EL (cell line): ENCODE data around the gene EIF3B.
"Not testable (repeated sequence)": the region's sequence is repeated elsewhere in the genome, so short reads cannot be mapped to it uniquely, and the experiment has no call there.

Source experiments
- DNase-seq: peaks from one replicate; pipeline ENCODE4 v3.0.0-alpha.2; 2016

EIF3B gene

DNA sequence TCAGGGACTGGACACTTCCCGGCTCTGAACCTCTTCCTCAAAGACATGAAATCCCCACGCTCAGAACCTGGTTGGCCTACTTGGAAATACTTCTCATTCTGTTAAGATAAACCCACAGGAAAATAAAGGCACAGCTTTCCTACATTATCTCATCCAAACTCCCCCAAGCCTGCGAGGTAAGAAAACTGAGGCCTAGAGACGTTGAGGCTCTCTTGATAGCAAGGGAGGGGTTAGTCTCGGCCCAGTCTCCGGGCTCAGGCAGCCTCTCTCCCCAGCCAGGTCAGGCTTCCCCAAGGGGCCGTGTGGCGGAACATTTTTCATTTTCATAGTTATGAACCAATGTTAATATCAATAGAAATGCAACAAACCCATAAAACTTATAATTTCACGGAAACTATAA lies 4.6 kb upstream of the EIF3B start:
- no peak for DNase-seq

DNA sequence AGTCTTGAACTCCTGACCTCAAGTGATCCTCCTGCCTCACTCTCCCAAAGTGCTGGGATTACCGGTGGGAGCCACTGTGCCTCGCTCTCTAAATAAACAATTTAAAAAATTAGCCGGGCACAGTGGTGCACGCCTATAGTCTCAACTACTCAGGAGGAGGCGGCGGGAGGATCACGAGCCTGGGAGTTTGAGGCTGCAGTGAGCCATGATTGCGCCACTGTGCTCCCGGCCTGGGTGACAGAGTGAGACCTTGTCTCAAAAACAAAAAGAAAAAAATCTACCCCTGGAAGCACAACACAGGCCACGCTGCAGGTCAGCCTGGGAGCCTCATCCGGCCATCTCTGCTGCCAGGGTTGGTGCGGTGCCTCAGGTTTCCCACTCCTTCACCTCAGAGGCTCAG lies 3.8 kb upstream of the EIF3B start:
- DNase-seq: no peak

DNA sequence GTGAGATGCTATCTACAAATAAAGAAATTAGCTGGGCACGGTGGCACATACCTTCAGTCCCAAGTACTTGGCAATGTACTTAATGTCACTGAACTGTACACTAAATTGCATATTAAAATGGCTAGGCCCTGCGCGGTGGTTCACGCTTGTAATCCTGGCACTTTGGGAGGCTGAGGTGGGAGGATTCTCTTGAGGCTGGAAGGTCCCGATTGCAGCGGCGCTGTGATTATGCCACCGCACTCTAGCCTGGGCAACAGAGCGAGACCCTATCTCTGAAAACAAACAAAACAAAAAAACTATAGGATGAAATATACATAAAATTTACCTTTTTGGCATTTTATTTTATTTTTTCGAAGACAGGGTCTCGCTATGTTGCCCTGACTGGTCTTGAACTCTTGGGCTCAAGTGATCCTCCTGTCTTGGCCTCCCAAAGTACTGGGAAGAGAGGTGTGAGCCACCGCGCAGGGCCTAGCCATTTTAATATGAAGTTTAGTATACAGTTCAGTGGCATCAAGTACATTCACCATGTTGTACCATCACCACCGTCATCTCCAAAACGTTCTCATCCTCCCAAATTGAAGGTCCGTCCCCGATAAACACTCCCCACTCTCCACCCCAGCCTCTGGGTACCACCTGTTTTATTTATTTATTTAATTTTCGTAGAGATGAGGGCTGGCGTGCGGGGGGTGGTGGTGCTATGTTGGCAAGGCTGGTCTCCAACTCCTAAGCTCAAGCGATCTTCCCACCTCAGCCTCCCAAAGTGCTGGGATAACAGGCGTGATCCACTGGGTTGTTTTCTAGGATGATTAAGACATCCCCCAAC lies 1.3 kb upstream of the EIF3B start:
- no peak for DNase-seq

DNA sequence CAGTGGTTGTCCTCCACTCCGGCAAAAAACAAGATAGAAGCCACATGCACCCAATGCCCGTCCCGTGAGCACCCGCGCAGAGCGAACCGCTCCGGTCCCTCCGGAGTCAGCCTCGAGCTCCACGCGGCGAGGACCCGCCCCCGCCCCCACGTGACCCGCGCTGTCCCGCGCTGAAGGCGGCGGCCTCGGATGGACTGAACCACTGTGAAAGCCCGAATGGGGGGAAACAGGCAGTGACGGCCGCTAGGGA lies 766 bp upstream of the EIF3B start:
- DNase-seq: peak; percentile 87

DNA sequence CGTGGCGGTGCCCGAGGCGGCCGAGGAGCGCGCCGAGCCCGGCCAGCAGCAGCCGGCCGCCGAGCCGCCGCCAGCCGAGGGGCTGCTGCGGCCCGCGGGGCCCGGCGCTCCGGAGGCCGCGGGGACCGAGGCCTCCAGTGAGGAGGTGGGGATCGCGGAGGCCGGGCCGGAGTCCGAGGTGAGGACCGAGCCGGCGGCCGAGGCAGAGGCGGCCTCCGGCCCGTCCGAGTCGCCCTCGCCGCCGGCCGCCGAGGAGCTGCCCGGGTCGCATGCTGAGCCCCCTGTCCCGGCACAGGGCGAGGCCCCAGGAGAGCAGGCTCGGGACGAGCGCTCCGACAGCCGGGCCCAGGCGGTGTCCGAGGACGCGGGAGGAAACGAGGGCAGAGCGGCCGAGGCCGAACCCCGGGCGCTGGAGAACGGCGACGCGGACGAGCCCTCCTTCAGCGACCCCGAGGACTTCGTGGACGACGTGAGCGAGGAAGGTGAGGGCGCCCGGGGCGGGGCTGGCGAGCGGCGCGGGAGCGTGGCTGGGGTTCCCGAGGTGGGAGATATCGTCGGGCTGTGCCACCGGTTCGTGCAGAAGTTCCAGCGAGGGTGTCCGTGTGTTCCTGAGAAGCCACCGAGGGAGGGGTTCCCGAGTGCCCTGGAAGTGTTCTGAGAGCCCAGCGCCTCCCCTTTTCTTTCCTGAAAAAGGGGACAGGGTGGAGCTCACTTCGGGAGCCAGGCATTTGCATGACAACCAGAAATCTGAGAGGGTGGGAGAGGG lies 495 bp downstream of the EIF3B start:
- DNase-seq: peak; percentile 8

DNA sequence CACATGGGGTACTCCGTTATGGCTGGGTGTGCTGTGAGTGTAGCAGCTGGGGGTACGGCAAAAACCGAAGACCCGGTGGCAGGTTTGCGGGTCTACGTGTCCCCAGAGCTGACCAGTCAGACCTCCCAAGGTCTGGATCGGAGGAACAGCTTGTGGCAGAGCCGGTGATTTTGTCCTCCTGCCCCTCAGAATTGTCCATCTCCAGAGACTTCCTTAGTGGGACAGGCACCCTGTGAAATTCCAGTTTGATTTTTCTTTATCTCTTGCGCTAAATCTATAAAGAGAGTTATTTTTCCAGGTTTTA lies 1.0 kb downstream of the EIF3B start:
- peak; percentile 15 for DNase-seq

DNA sequence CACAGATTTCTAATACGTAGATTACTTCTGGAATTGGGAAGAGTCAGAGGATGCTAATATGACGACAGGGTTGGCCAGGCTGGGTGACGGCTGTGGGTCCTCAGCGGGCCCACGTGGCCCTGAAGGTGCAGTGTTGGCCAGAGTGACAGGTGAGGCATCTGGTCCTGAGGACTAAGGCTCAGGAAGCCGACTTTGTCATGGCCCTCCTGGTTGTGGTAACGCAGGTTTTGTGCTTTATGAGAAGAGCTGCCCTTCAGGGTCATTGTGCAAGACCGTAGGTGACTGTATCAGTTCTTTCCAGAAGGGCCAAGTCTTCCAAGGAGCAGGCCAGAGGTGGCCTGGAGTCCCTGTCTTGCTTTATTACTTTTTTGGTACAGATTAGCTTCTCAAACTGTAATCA lies 2.5 kb downstream of the EIF3B start:
- no peak for DNase-seq

DNA sequence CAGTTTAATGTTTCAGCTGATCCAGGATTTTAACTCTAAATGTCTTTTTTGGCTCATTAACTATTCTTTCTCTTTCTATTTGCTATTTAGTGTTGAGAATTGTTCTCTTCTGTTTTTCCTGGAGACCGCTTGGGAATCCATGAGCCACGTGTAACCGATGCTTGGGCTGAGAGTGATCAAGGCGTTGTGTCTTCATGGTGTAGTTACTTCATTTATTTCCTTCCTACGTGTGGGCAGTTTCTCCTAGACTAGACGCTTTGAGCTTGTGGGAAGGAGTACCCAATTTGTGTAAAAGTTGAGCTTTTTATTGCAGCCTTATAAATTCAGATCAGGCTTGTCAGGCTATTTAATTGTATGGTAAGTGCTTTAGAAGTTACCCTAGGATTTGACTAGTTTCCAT lies 2.9 kb downstream of the EIF3B start:
- DNase-seq: no peak

DNA sequence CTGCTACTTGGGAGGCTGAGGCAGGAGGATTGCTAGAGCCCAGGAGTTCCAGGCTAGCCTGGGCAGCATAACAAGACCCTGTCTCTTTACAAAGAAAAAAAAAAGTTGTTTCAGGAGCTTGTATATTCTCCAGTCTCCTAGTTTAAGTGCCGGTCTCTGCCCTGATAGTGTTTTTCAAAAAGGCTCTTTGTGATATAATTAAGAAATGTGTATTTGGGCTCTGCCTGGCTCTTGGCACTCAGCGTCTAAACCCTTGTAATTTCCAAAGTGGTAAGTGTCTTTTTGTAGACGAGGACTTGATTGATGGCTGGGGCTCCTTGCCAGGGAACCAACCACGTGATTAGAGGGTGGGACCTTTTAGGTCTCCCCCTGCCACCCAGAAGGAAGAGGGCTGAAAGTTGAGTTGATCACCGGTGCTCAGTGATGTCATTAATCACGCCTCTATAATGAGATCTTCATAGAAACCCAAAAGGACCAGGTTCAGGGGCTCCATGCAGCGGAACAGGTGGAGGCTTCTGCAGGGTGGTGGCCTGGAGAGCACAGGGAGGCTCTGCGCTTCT lies 4.4 kb downstream of the EIF3B start:
- no peak for DNase-seq

DNA sequence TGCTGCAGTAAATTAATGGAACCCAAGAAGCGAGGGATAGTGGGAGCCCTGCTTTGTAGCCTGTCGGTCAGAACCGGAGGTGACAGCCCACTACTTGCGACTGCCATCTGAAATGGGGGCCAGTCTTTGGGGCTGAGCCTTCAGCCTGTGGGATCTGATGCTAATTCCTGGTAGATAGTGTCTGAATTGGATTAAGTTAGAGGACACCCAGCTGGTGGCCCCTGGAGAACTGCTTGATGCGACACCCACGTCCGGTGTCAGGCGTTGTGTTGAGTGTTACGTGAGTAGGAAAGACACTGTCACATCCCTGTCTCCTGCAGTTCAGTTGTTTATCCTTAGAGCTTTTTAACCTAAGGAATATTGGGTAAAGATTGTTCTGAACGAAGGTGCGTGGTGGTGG lies 5.0 kb downstream of the EIF3B start:
- no peak for DNase-seq

DNA sequence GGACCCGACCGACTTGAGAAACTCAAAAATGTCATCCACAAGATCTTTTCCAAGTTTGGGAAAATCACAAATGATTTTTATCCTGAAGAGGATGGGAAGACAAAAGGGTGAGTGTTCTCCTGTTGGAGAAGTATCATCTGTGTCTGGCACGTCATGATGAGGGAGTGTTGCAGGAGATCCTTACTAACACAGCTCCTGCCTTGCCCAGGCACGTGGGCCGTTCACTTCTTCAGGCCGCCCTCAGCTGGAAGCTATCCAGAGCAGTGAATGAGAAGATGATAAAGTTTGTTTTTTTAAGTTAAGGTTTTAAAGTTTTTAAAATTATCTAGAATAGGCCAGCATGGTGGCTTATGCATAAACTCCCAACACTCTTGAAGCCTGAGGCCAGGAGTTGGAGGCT lies 6.2 kb downstream of the EIF3B start:
- no peak for DNase-seq

DNA sequence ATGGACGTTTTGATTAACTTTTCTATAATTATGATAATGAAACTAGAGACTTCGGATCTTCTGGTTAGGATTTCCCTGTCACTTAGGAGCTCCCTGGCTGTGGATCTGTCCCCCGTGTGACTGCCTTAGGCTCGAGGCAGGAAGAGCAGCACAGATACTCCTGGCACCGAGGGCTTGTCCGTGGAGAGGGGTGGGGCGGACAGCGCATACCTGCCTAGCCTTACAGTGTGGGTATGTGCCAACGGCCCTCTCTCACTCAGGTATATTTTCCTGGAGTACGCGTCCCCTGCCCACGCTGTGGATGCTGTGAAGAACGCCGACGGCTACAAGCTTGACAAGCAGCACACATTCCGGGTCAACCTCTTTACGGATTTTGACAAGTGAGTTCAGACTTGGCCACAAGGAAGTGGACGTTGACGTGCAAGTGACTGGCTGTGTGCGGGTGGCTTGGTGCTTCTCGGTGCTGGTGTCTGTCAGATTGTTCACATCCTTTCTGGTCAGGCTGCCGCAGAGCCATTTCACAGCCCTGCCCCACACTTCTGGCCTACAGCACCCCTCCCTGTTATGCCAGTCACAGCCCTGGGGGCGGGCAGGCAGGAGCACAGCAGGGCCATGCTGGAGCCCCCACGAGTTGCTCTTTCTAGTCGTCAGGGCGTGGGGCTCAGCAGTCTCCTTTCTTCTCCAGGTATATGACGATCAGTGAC lies 7.9 kb downstream of the EIF3B start:
- no peak for DNase-seq

DNA sequence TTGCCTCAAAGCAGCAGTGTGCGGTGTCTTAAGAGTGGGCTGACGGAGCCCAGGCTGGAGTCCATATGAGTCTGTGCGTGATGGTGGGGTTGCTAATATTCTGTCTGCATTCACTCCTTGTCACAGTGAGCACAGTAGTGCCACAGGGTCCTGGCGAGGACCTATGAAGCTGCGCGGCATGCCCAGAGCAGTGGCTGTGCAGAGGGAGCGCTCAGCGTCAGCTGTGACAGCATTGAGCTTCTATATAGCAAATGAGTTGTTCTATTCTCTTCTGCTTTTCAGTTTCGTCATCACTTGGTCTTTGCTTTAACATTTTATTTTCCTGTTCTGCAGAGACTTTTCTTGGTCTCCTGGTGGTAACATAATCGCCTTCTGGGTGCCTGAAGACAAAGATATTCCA lies 14.5 kb downstream of the EIF3B start:
- no peak for DNase-seq

DNA sequence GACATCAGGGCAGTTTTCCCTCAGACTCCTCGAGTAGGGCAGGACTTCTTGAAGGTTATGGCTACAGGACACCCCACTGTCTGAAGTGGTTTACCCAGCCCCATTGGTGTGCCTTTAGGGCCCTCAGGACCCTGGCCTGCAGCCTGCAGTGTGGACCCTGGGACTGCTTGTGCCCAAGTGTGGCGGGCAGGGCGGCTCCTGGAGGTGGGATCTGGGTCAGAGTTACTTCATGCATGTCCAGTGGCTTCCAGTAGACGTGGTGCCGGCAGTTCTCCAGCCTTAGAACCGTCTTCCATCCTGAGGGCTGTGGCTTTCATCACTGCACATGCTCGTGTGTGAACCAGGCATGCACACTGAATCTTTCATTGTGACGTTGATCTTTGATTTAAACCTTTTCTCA lies 16.7 kb downstream of the EIF3B start:
- DNase-seq: no peak

DNA sequence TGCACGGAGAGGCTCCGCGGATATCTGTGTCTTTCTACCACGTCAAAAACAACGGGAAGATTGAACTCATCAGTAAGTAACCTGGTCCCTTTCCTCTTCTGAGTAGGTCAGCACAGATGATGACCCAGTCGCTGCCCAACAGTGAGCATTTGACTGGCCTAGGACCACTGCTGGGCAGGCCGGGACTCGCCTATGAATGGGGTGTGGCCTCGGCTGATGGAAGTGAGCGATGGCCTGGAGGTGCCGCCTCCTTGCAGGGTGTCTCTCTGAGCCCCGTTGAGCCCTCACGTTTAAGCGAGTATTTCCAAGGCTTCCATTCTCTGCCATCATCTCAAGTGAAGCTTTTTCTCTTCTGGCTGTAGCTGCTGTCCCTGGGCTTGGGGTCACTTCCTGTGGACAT lies 18.1 kb downstream of the EIF3B start:
- DNase-seq: no peak

DNA sequence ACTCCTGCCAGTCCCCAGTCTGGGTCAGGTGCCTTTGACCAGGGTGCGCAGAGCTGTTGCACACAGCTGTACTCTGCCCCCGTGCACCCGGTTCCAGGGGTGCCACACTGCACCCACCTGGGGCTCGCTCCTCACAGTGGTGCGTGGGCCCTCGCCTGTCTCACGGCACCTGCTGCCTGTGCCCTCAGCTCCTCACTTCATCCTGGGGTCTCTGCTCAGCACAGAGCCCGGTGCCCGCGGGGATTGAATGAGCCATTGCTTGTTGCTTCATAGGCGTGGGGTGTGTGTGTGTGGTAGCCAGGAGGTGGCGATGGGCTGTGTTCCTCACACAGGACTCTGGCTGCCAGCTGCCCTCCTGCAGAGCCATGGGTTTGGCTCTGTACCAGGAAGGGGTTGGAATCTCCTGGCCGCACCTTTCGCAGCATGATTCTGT lies 18.5 kb downstream of the EIF3B start:
- no peak for DNase-seq

DNA sequence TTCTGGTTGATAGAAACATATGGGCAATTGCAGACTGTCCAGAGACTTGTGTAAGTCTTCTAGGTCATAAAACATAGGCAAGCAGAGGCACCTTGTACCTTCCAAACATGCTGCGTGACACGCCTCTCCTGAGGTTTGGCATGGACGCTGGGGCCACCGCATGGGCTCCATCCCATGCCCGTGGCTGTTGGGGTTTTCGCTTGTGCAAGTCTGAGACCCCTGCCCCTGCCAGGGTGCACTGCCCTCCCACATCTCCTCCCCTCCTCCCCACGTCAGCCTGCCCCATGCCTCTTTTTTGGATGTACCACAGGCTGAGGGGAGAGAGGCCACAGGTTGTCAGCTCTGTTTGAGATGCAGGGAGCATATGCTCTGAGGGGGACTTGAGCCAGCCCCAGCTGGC lies 19.0 kb downstream of the EIF3B start:
- DNase-seq: no peak

DNA sequence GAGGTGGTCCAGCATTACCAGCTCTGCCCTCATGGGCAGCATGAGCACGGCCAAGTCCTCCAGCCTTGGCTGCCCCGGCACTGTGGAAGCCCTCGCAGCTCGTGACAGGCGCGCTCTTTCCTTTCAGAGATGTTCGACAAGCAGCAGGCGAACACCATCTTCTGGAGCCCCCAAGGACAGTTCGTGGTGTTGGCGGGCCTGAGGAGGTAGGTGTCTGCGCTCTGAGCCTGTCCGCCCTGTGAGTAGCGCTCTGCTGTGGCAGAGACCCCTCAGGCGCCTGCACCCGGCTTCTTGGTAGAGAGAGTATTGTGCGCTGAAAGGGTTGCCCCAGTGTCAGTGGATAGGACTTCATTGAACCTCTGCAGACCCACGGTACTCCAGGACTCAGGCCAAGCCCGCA lies 19.8 kb downstream of the EIF3B start:
- no peak for DNase-seq

DNA sequence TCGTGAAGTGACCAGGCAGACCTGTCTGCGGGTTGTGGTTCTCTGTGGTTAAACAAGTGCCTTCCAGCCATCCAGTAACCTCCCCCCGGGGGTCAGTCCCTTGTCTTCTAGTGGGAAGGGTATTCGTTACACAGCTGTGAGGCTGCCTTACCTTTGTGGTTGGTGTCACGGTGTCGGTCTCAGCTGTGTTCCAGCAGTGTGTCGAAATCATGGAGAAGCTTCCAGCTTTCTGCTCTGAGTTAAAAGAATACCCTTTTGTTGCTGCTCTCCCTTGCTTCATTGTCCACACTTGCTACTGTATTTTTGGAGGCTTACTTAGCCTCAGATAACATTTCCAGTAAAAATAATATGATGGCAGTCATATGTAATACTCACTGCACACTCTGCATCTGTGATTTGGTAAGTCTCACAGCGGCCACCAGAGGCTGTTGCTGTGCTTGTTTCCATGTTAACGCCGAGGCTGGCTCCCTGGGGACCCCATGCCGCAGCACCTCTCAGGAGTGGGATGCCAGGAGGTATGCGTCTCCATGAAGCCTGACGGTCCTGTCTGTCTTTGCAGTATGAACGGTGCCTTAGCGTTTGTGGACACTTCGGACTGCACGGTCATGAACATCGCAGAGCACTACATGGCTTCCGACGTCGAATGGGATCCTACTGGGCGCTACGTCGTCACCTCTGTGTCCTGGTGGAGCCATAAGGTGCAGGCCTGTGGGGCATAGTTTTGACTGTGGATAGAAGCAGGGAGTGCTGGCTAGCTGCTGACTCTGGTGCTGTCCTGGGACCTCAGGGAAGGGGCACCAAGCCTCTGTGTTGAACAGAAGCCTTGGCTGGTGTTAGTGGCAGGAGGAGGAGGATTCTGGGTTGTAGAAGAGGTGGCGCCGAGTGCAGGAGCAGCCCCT lies 20.5 kb downstream of the EIF3B start:
- DNase-seq: no peak

DNA sequence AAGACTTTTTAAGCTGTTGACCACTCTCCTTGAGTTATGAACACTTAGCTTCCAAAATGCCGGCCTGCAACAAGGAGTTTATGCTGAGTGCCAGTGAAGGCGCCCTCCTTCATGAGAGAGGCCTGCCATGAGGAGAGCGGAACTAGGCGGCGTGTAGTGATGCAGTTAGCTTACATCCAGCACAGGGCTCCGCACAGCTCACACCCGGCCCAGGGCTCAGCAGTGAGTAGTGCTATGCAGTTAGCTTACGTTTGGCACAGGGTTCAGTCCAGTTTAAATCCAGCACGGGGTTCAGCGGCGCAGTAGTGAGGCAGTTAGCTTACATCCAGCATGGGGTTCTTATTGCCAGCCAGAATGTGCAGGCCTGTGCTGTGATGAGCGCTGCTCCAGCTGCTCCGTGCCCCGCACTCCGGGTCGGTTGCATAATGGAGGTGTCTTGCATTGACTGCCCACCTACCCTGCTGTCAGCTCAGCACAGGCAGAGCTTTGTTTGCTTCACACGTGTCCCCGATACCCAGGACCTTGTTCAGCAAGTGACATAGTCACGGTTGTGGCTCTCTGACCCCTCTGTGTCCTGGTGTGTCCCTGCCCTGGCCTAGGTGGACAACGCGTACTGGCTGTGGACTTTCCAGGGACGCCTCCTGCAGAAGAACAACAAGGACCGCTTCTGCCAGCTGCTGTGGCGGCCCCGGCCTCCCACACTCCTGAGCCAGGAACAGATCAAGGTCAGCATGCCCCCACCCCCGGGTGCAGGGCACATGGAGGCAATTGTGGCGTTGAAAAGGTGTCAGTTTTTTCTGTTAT lies 21.9 kb downstream of the EIF3B start:
- DNase-seq: no peak

DNA sequence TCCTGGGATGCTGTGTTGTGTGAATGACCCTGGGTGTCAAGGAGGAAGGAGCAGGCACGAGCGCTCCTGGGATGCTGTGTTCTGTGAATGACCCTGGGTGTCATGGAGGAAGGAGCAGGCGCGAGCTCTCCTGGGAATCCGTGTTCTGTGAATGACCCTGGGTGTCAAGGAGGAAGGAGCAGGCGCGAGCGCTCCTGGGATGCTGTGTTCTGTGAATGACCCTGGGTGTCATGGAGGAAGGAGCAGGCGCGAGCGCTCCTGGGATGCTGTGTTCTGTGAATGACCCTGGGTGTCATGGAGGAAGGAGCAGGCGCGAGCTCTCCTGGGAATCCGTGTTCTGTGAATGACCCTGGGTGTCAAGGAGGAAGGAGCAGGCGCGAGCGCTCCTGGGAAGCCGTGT lies 22.9 kb downstream of the EIF3B start:
- not testable (repeated sequence) for DNase-seq

DNA sequence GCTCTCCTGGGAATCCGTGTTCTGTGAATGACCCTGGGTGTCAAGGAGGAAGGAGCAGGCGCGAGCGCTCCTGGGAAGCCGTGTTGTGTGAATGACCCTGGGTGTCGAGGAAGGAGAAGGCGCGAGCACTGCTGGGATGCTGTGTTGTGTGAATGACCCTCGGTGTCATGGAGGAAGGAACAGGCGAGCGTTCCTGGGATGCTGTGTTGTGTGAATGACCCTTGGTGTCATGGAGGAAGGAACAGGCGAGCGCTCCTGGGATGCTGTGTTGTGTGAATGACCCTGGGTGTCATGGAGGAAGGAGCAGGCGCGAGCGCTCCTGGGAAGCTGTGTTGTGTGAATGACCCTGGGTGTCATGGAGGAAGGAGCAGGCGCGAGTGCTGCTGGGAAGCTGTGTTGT lies 23.5 kb downstream of the EIF3B start:
- not testable (repeated sequence) for DNase-seq
